RWPE2 (cell line): Measurements from ENCODE around the gene IGF2.

Source experiments
- ATAC-seq: fragments of 200-7000 bp; cut with Tn5 transposase; 3 replicates; pipeline ENCODE4 v1.9.1; 2021; ENCODE audit warnings: low read depth
- DNase-seq: peaks from one replicate; pipeline ENCODE4 v3.0.0-alpha.2; 2020; ENCODE audit warnings: low spot score
- H3K27ac ChIP-seq: fragments of 450-650 bp; 2 replicates; pipeline ENCODE4 v1.5.1; 2017; ENCODE audit warnings: mild to moderate bottlenecking; ENCODE audit not compliant: poor library complexity, severe bottlenecking
- H3K27me3 ChIP-seq: fragments of 250-450 bp; sonication (Bioruptor Pico); 2 replicates; pipeline ENCODE4 v1.5.1; 2021; ENCODE audit warnings: mild to moderate bottlenecking, moderate library complexity; ENCODE audit not compliant: insufficient read depth, poor library complexity, severe bottlenecking
- H3K36me3 ChIP-seq: fragments of 250-450 bp; sonication (Bioruptor Pico); 2 replicates; pipeline ENCODE4 v1.5.1; 2020; ENCODE audit warnings: low read depth, mild to moderate bottlenecking, moderate library complexity
- H3K4me1 ChIP-seq: fragments of 250-450 bp; sonication (Bioruptor Pico); 2 replicates; pipeline ENCODE4 v1.5.1; 2021; ENCODE audit warnings: mild to moderate bottlenecking, moderate library complexity; ENCODE audit not compliant: insufficient read depth, poor library complexity, severe bottlenecking
- H3K4me3 ChIP-seq: fragments of 250-450 bp; sonication (Bioruptor Pico); 2 replicates; pipeline ENCODE4 v1.5.1; 2021; ENCODE audit warnings: mild to moderate bottlenecking, moderate library complexity; ENCODE audit not compliant: severe bottlenecking
- H3K9me3 ChIP-seq: fragments of 250-450 bp; sonication (Bioruptor Pico); 2 replicates; pipeline ENCODE4 v1.5.1; 2021; ENCODE audit warnings: mild to moderate bottlenecking, moderate library complexity; ENCODE audit not compliant: severe bottlenecking
- CTCF ChIP-seq: fragments of 450-650 bp; IDR thresholded peaks from one replicate; pipeline ENCODE4 v1.5.1; 2017; ENCODE audit warnings: mild to moderate bottlenecking, moderate library complexity; ENCODE audit not compliant: poor library complexity, severe bottlenecking

Gene IGF2

GRCh38 chr11:2110521-2110920 is 28.7 kb downstream of the IGF2 start:
- Histone ChIP-seq H3K9me3 (no peaks in the 10 kb centered on the region), H3K27me3 (no peaks in the 10 kb centered on the region), H3K4me1 (no peaks in the 10 kb centered on the region), H3K36me3 (no peaks in the 10 kb centered on the region), H3K4me3 (no peak overlapping the region), H3K27ac (no peak overlapping the region)
- no peak for DNase-seq
- no peak for TF ChIP-seq CTCF
- no peak for ATAC-seq

GRCh38 chr11:2109541-2110019 is 29.6 kb downstream of the IGF2 start:
- ATAC-seq (no peak), DNase-seq (no peak)
- no peak for TF ChIP-seq CTCF

GRCh38 chr11:2108675-2109491 is 30.3 kb downstream of the IGF2 start:
- no peak for TF ChIP-seq CTCF
- peak; percentile 29 for DNase-seq
- H3K36me3 ChIP-seq = no peaks in the 10 kb centered on the region
- no peaks in the 10 kb centered on the region for H3K9me3 ChIP-seq
- no peaks in the 10 kb centered on the region for H3K4me1 ChIP-seq
- H3K27me3 ChIP-seq = no peaks in the 10 kb centered on the region
- no peak overlapping the region for H3K4me3 ChIP-seq
- ATAC-seq = no peak
- no peak overlapping the region for H3K27ac ChIP-seq

More at GRCh38 chr11:2109541-2110019, 29.6 kb downstream of the IGF2 start:
- Histone ChIP-seq H3K4me3 (no peak overlapping the region), H3K4me1 (no peaks in the 10 kb centered on the region), H3K27me3 (no peaks in the 10 kb centered on the region), H3K36me3 (no peaks in the 10 kb centered on the region), H3K9me3 (no peaks in the 10 kb centered on the region), H3K27ac (no peak overlapping the region)

- ATAC-seq (no peak), DNase-seq (peak; percentile 31)
- Histone ChIP-seq H3K9me3 (no peaks in the 10 kb centered on the region), H3K27me3 (no peaks in the 10 kb centered on the region), H3K36me3 (no peaks in the 10 kb centered on the region), H3K4me1 (no peaks in the 10 kb centered on the region), H3K27ac (no peak overlapping the region), H3K4me3 (no peak overlapping the region)
- no peak for TF ChIP-seq CTCF
Measured at GRCh38 chr11:2107941-2108630, 31.1 kb downstream of the IGF2 start.

- no peak for TF ChIP-seq CTCF
- no peak overlapping the region for H3K4me3 ChIP-seq
- H3K4me1 ChIP-seq = no peaks in the 10 kb centered on the region
- no peaks in the 10 kb centered on the region for H3K27me3 ChIP-seq
- H3K9me3 ChIP-seq = no peaks in the 10 kb centered on the region
- DNase-seq (peak; percentile 19), ATAC-seq (no peak)
- no peaks in the 10 kb centered on the region for H3K36me3 ChIP-seq
- H3K27ac ChIP-seq = no peak overlapping the region
Measured at GRCh38 chr11:2107521-2107920, 31.7 kb downstream of the IGF2 start.
